HepG2 (cell line): ENCODE measurements around the gene IST1. TPM values are rescaled to one million over a fixed set of nuclear protein-coding genes. Genes with fewer than 3 reads are reported as not detected.

Experiments used
- ETV5 ChIP-seq: IDR thresholded peaks from 2 replicates; pipeline ENCODE4 v1.6.1; 2018; ENCODE audit warnings: missing biosample characterization, missing genetic modification reagents, inconsistent platforms, borderline replicate concordance
- HCFC1 ChIP-seq: fragments of 150-350 bp; IDR thresholded peaks from 2 replicates; pipeline ENCODE4 v1.6.1; 2014; ENCODE audit warnings: low read depth, low read length
- HMG20B ChIP-seq: conservative IDR thresholded peaks from 2 replicates; pipeline ENCODE4 v1.6.1; 2016; ENCODE audit warnings: missing genetic modification reagents, missing compliant biosample characterization
- NFRKB ChIP-seq: fragments of 450-650 bp; IDR thresholded peaks from 2 replicates; pipeline ENCODE4 v1.6.1; 2017
- PLRG1 ChIP-seq: fragments of 450-650 bp; conservative IDR thresholded peaks from 2 replicates; pipeline ENCODE4 v1.6.1; 2016
- SOX5 ChIP-seq: IDR thresholded peaks from 2 replicates; pipeline ENCODE4 v1.6.1; 2016; ENCODE audit warnings: borderline replicate concordance
- SRF ChIP-seq: IDR thresholded peaks from 2 replicates; pipeline ENCODE4 v1.6.1; 2011; ENCODE audit warnings: mild to moderate bottlenecking, low read depth, low read length, moderate library complexity
- STAT5B ChIP-seq: sonication (generic); formaldehyde crosslinking; IDR thresholded peaks from 2 replicates; pipeline ENCODE4 v1.4.0; 2020; ENCODE audit warnings: missing genetic modification reagents
- WIZ ChIP-seq: sonication (generic); formaldehyde crosslinking; IDR thresholded peaks from 2 replicates; pipeline ENCODE4 v1.5.1; 2020; ENCODE audit warnings: mild to moderate bottlenecking, missing genetic modification reagents
- ZFYVE20 ChIP-seq: sonication (generic); formaldehyde crosslinking; IDR thresholded peaks from 2 replicates; pipeline ENCODE4 v1.8.0; 2023; ENCODE audit warnings: low read depth, mild to moderate bottlenecking, moderate library complexity, missing genetic modification reagents, borderline replicate concordance
- ZKSCAN1 ChIP-seq: fragments of 150-350 bp; IDR thresholded peaks from 2 replicates; pipeline ENCODE4 v1.6.1; 2014; ENCODE audit warnings: low read length
- ZNF143 ChIP-seq: sonication (generic); formaldehyde crosslinking; IDR thresholded peaks from 2 replicates; pipeline ENCODE4 v1.4.0; 2020; ENCODE audit warnings: missing genetic modification reagents
- ZNF235 ChIP-seq: sonication (generic); formaldehyde crosslinking; IDR thresholded peaks from 2 replicates; pipeline ENCODE4 v1.8.1; 2023; ENCODE audit warnings: mild to moderate bottlenecking, missing genetic modification reagents, borderline replicate concordance
- ZNF317 ChIP-seq: sonication (generic); formaldehyde crosslinking; IDR thresholded peaks from 2 replicates; pipeline ENCODE4 v1.5.0; 2020; ENCODE audit warnings: mild to moderate bottlenecking, missing genetic modification reagents
- ZNF674 ChIP-seq: sonication (generic); formaldehyde crosslinking; IDR thresholded peaks from 2 replicates; pipeline ENCODE4 v1.5.0; 2020; ENCODE audit warnings: low read depth, mild to moderate bottlenecking, missing genetic modification reagents
- polyA plus RNA-seq, 8 experiments: library from polyadenylated mRNA; depleted of rRNA in 3 of 8; stranded (reverse) in 7 of 8; unstranded in 1 of 8; fragments of >200 nt; fragmentation: Illumina TruSeq in 4 of 8; extraction: Trizol in 4 of 8; gene quantifications; 2 replicates each; pipeline versions ENCODE4 v1.2.1 to v1.2.3, GENCODE V29; 2011 to 2016; ENCODE audit warnings: low read depth in 4 of 8, missing spikeins in 1 of 8, mixed read lengths in 1 of 8; ENCODE audit not compliant: insufficient read depth in 1 of 8
- total RNA-seq, 5 experiments: library from RNA; depleted of rRNA; stranded (reverse); fragments of >200 nt; fragmentation: Illumina TruSeq; extraction: Trizol; gene quantifications; 2 replicates each; pipeline ENCODE4 v1.2.3, GENCODE V29; 2016; ENCODE audit warnings: low read depth in 1 of 5
- TF ChIP-seq, protein P1 (sequence below): sonication (generic); formaldehyde crosslinking; IDR thresholded peaks from 2 replicates; pipeline ENCODE4 v1.4.0; 2020; ENCODE audit warnings: low read depth, mild to moderate bottlenecking, missing genetic modification reagents
- TF ChIP-seq, protein P2 (sequence below): sonication (generic); formaldehyde crosslinking; conservative IDR thresholded peaks from 2 replicates; pipeline ENCODE4 v1.5.0; 2020; ENCODE audit warnings: missing genetic modification reagents
- TF ChIP-seq, protein P3 (sequence below): sonication (generic); formaldehyde crosslinking; IDR thresholded peaks from 2 replicates; pipeline ENCODE4 v1.4.0; 2020; ENCODE audit warnings: missing genetic modification reagents, borderline replicate concordance
- TF ChIP-seq, protein P4 (sequence below): sonication (generic); formaldehyde crosslinking; IDR thresholded peaks from 2 replicates; pipeline ENCODE4 v1.4.0; 2020; ENCODE audit warnings: mild to moderate bottlenecking, low read depth, missing genetic modification reagents
- TF ChIP-seq, protein P5 (sequence below): sonication (generic); formaldehyde crosslinking; IDR thresholded peaks from 2 replicates; pipeline ENCODE4 v1.8.1; 2023; ENCODE audit warnings: missing genetic modification reagents, inconsistent platforms, borderline replicate concordance
- TF ChIP-seq, protein P6 (sequence below): IDR thresholded peaks from 2 replicates; pipeline ENCODE4 v1.6.1; 2016; ENCODE audit warnings: mild to moderate bottlenecking

The IST1 gene
- total and polyA plus RNA-seq, 2 of the 13 experiments (the other 11 are each of a cell fraction or from before 2014, with no cell fraction given), result 346 to 415 TPM

DNA sequence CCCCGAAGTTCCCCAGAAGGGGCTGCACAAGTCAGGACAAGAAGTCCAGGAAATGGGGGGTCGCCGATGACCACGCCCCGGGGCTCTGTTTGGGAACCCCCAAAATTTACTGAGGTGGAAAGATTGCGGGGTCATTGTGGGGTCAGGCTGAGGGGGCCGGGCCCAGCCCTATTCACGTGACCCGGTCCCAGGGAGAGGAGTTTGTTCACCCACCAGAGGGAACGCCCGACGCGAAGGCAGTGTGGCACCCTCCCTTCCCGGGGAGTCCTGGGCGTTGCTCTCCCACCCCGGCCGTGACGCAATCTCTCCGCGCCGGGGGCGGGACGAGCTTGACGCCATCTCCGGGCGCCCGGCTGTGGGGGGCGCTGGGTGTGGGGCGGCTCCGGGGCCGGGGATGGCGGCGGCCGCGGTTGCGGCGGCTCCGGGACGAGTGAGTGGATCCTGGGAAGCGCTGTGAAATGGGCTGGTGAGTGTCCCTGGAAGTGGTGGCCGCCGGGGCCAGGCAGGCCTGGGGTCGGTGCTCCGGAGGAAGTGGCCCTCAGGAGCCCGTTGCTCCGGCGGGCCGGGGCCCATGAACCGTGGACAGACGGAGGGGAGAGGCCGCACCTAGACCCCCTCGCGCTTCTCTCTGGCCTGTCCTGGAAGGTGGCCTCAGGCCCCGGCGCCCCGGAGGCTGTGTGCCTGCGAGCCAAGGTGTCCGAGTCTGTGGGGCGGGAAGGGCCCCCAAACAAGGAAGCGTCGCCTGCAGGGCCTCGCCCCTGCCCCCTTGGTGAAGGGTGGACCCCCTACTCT lies 49.5 kb upstream of the IST1 start, which contains the start of gene ATXN1L (continued):
- TF ChIP-seq, protein P1, sequence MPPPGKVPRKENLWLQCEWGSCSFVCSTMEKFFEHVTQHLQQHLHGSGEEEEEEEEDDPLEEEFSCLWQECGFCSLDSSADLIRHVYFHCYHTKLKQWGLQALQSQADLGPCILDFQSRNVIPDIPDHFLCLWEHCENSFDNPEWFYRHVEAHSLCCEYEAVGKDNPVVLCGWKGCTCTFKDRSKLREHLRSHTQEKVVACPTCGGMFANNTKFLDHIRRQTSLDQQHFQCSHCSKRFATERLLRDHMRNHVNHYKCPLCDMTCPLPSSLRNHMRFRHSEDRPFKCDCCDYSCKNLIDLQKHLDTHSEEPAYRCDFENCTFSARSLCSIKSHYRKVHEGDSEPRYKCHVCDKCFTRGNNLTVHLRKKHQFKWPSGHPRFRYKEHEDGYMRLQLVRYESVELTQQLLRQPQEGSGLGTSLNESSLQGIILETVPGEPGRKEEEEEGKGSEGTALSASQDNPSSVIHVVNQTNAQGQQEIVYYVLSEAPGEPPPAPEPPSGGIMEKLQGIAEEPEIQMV (CRISPR knock-in tag), result peak; percentile 74; the same call in 1 of the 2 replicates
- TF ChIP-seq, protein P2, sequence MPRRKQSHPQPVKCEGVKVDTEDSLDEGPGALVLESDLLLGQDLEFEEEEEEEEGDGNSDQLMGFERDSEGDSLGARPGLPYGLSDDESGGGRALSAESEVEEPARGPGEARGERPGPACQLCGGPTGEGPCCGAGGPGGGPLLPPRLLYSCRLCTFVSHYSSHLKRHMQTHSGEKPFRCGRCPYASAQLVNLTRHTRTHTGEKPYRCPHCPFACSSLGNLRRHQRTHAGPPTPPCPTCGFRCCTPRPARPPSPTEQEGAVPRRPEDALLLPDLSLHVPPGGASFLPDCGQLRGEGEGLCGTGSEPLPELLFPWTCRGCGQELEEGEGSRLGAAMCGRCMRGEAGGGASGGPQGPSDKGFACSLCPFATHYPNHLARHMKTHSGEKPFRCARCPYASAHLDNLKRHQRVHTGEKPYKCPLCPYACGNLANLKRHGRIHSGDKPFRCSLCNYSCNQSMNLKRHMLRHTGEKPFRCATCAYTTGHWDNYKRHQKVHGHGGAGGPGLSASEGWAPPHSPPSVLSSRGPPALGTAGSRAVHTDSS (CRISPR knock-in tag), result peak; percentile 93
- TF ChIP-seq ETV5 (CRISPR knock-in tag), result peak; percentile 63
- TF ChIP-seq SRF, result peak; percentile 90
- TF ChIP-seq, protein P3, sequence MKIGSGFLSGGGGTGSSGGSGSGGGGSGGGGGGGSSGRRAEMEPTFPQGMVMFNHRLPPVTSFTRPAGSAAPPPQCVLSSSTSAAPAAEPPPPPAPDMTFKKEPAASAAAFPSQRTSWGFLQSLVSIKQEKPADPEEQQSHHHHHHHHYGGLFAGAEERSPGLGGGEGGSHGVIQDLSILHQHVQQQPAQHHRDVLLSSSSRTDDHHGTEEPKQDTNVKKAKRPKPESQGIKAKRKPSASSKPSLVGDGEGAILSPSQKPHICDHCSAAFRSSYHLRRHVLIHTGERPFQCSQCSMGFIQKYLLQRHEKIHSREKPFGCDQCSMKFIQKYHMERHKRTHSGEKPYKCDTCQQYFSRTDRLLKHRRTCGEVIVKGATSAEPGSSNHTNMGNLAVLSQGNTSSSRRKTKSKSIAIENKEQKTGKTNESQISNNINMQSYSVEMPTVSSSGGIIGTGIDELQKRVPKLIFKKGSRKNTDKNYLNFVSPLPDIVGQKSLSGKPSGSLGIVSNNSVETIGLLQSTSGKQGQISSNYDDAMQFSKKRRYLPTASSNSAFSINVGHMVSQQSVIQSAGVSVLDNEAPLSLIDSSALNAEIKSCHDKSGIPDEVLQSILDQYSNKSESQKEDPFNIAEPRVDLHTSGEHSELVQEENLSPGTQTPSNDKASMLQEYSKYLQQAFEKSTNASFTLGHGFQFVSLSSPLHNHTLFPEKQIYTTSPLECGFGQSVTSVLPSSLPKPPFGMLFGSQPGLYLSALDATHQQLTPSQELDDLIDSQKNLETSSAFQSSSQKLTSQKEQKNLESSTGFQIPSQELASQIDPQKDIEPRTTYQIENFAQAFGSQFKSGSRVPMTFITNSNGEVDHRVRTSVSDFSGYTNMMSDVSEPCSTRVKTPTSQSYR (CRISPR knock-in tag), result peak; percentile 97
- TF ChIP-seq, protein P4, sequence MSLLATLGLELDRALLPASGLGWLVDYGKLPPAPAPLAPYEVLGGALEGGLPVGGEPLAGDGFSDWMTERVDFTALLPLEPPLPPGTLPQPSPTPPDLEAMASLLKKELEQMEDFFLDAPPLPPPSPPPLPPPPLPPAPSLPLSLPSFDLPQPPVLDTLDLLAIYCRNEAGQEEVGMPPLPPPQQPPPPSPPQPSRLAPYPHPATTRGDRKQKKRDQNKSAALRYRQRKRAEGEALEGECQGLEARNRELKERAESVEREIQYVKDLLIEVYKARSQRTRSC (CRISPR knock-in tag), result no peak
- TF ChIP-seq PLRG1, result no peak
- peak; percentile 53; the same call in 1 of the 2 replicates for TF ChIP-seq SOX5 (CRISPR knock-in tag)
- no peak for TF ChIP-seq ZFYVE20 (CRISPR knock-in tag)
- TF ChIP-seq, protein P5, sequence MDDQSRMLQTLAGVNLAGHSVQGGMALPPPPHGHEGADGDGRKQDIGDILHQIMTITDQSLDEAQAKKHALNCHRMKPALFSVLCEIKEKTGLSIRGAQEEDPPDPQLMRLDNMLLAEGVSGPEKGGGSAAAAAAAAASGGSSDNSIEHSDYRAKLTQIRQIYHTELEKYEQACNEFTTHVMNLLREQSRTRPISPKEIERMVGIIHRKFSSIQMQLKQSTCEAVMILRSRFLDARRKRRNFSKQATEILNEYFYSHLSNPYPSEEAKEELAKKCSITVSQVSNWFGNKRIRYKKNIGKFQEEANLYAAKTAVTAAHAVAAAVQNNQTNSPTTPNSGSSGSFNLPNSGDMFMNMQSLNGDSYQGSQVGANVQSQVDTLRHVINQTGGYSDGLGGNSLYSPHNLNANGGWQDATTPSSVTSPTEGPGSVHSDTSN (CRISPR knock-in tag), result no peak
- TF ChIP-seq HMG20B (CRISPR knock-in tag), result no peak
- peak; percentile 73 for TF ChIP-seq ZNF143 (CRISPR knock-in tag)
- TF ChIP-seq HCFC1, result peak; percentile 85
- 0 out of 2 replicates have a peak, but pooled peaks have one; percentile 41 for TF ChIP-seq STAT5B
- no peak for TF ChIP-seq NFRKB
- TF ChIP-seq, protein P6, sequence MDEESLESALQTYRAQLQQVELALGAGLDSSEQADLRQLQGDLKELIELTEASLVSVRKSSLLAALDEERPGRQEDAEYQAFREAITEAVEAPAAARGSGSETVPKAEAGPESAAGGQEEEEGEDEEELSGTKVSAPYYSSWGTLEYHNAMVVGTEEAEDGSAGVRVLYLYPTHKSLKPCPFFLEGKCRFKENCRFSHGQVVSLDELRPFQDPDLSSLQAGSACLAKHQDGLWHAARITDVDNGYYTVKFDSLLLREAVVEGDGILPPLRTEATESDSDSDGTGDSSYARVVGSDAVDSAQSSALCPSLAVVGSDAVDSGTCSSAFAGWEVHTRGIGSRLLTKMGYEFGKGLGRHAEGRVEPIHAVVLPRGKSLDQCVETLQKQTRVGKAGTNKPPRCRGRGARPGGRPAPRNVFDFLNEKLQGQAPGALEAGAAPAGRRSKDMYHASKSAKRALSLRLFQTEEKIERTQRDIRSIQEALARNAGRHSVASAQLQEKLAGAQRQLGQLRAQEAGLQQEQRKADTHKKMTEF, result peak; percentile 93
- no peak for TF ChIP-seq ZNF317 (CRISPR knock-in tag)
- TF ChIP-seq ZNF674 (CRISPR knock-in tag), result 0 out of 2 replicates have a peak, but pooled peaks have one; percentile 46
- no peak for TF ChIP-seq WIZ (CRISPR knock-in tag)
- TF ChIP-seq ZNF235, result no peak; the same call in 1 of the 2 replicates
- peak; percentile 45 for TF ChIP-seq ZKSCAN1
